HG02973 (cell line): ENCODE results near the gene HPSE.
"Not testable (repeated sequence)": the region's sequence is repeated elsewhere in the genome, so short reads cannot be mapped to it uniquely, and the experiment has no call there.

ENCODE experiments used
- ATAC-seq: cut with Tn5 transposase; IDR thresholded peaks from one replicate; pipeline ENCODE4 v1.9.1; 2021; ENCODE audit warnings: moderate library complexity; ENCODE audit not compliant: unreplicated experiment

Gene HPSE

GRCh38 chr4:83284193-83285054 is 50.2 kb downstream of the HPSE start, which contains the start of gene COQ2:
Gene COQ2, minus strand, starts transcription at chr4:83284798. Its CDS starts 34 bp downstream, at chr4:83284764.
- ATAC-seq, result peak; percentile 58

GRCh38 chr4:83283181-83283580 is 51.5 kb downstream of the HPSE start:
- no peak for ATAC-seq

GRCh38 chr4:83282049-83282535 is 52.6 kb downstream of the HPSE start:
- ATAC-seq, result no peak

- peak; percentile 33 for ATAC-seq
These were observed 53.3 kb downstream of the HPSE start for GRCh38 chr4:83281307-83281706.

- ATAC-seq, result peak; percentile 57
These were observed 58.2 kb downstream of the HPSE start for GRCh38 chr4:83276299-83277040.

- ATAC-seq, result not testable (repeated sequence)
These were observed 60.7 kb downstream of the HPSE start for GRCh38 chr4:83273926-83274325.

- peak; percentile 80 for ATAC-seq
These were observed 61.7 kb downstream of the HPSE start for GRCh38 chr4:83272900-83273299.

- no peak for ATAC-seq
These were observed 65.4 kb downstream of the HPSE start for GRCh38 chr4:83269256-83269655.

GRCh38 chr4:83268491-83268890 is 66.2 kb downstream of the HPSE start:
- no peak for ATAC-seq

GRCh38 chr4:83267830-83268475 is 66.7 kb downstream of the HPSE start:
- ATAC-seq, result no peak

- ATAC-seq, result no peak
These were observed 67.4 kb downstream of the HPSE start for GRCh38 chr4:83267121-83267829.

- no peak for ATAC-seq
These were observed 68.0 kb downstream of the HPSE start for GRCh38 chr4:83266689-83267088.

- no peak for ATAC-seq
These were observed 71.5 kb downstream of the HPSE start for GRCh38 chr4:83263106-83263505.

- no peak for ATAC-seq
These were observed 72.0 kb downstream of the HPSE start for GRCh38 chr4:83262682-83263081.

- no peak for ATAC-seq
These were observed 73.3 kb downstream of the HPSE start for GRCh38 chr4:83261307-83261706.

GRCh38 chr4:83259586-83259985 is 75.1 kb downstream of the HPSE start:
- no peak for ATAC-seq

- ATAC-seq, result no peak
These were observed 76.2 kb downstream of the HPSE start for GRCh38 chr4:83258461-83258860.

- ATAC-seq, result no peak
These were observed 76.8 kb downstream of the HPSE start for GRCh38 chr4:83257811-83258210.

- no peak for ATAC-seq
These were observed 79.1 kb downstream of the HPSE start for GRCh38 chr4:83255584-83255983.

- ATAC-seq, result no peak
These were observed 81.8 kb downstream of the HPSE start for GRCh38 chr4:83252782-83253405.
